RPMI8226 (cell line): ENCODE results near the gene FBRS.

Source experiments
- DNase-seq: peaks from one replicate; pipeline ENCODE4 v3.0.0-alpha.2; 2015

Gene FBRS

DNA sequence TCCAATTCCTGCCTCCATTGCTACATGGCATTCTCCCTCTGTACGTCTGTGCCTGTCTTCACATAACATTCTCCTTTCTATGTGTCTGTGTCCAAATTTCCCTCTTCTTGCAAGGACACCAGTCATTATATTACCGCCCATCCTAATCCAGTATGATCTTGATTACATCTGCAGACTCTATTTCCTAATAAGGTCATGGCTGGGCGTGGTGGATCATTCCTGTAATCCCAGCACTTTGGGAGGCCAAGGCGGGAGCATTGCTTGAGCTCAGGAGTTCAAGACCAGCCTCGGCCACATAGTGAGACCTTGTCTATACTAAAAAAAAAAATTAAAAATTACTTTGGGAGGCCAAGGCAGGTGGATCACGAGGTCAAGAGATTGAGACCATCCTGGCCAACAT, 12.5 kb upstream of the FBRS start:
- DNase-seq, result no peak

DNA sequence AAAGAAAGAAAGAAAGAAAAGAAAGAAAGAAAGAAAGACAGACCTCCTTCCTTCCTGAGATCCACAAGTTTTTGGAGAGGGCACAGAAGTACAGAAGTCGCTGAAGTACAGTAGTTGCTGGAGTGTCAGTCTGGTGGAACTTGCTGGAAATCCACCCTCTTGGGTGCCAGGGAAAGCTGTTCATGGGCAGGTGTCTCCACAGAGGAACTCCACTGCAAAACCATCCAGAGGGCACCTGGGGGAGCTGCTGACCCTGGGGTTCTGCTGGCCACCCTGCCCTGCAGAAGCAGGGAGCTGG, 11.0 kb upstream of the FBRS start:
- peak; percentile 14 for DNase-seq

DNA sequence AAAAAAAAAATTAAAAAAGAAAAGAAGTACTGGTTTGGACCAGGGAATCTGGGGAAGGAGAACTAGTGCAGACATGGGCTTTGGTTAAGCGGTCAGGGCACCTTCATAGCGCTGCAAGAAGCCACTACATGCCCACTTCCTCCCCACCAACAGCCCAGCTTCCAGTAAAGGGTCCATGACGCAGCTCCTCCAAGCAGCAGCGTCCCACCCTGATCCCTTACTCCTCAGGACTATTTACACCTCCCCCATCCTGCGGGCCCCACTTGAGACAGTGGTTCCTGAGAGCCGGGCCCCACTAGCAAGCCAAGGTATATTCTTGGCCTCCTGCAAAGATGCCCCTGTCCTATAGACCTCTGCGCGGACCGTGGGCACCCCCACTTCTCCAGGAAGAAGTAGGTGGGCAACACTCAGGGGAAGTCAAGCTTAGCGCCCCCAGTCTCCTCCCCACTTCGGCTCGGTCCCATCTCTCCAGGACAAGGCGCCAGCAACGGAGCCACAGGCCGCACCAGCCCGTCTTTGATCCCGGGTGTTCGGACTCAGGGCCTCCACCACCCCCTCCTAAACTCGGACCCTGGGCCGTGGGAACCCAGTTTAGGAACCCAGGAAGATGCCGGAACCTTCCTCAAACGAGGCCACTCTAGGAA, 8.4 kb upstream of the FBRS start:
- DNase-seq, result peak; percentile 11

DNA sequence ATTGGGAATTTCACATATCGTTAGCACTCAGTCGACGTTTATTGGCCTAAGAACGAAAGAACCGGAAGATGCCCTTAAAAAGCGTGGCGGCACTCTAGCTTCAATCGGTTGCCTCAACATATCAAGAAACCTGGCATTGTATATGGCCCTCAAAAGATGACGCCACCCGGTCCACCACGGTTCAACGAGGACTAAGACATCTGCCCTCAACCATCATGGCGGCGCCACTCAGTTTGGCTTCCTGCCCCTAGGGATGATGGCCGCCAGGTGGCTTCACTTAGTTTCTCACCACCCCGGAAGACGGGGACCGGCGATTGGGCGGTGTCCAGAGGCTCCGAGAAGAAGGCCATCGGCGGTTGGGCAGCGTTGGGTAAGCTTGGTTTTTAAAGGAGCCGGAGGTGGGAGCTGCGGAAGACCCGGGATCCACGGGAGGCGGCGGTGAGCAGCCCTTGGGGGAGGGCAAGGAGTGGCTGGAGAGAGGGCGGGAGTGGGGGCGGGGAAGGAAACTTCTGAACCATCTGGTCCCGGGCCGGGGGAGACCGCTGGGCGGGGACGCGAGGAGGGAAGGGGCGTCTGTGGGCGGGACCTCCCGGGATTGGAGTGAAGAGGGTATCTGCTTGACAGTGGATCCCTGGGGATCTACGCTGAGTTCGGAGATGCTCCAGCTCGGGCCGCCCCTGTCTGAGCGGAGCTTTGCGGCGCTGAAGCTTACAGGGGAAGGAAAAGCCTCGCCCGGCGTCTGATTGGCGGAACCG, 7.7 kb upstream of the FBRS start, which contains the start of gene PRR14:
PRR14 (plus strand) TSS at position 592 of the 755 bp plus-strand sequence. CDS start 686 bp downstream, outside the sequence.
- DNase-seq, result peak; percentile 100

DNA sequence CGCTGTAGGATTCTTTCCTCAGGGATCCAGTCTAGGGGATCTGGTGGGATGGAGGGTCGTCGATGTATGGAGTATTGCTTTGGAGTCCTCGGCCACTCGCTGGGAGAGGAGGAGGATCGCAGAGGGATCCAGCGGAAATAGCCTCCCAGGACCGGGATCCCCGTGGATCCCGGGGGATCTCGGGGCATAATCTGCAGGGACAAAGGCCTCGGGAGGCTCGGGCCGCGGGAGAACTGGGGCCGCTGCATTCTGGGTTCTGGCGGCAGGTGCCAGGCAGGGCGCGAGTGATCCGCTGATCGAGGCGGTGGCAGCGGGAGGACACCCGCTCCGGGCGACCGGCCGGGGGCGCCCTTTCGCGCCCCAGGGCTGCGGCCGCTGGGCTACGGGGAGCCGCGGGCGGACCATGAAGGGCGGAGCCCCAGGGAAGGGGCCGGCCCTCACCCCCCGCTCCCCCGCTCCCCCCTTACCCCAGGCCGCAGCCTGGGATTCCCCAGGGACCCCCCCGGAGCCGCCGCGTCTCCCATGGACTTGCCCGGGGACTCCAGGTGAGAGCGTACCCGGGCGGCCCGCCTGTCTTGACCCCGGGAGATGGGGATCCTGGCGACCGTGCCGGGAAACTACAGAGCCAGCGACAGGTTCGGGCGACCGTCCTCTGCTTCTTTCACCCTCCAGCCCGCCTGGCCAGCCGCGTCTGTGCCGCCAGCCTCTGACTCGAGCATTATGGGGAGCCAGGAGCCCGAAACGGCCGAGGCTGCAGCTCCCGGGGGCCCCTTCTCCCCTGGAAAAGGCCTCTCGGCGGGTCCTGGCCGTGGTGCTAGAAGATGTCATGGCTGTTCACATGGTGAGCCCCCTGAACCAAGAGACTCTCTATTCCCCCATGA, 6.9 kb upstream of the FBRS start:
- DNase-seq, result peak; percentile 91

DNA sequence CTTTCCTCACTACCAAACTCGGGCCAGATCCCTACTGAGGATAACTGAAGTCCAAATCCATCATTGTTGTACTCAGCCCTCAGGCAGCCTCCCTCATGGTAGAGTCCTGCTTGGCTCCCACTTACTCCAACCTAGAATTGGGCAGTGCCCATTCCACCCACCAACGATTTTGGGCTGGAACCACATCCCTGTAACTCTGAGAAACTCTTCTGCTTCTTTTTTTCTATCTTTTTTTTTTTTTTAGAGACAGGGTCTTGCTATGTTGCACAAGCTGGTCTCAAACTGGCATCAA, 6.3 kb upstream of the FBRS start:
- no peak for DNase-seq

DNA sequence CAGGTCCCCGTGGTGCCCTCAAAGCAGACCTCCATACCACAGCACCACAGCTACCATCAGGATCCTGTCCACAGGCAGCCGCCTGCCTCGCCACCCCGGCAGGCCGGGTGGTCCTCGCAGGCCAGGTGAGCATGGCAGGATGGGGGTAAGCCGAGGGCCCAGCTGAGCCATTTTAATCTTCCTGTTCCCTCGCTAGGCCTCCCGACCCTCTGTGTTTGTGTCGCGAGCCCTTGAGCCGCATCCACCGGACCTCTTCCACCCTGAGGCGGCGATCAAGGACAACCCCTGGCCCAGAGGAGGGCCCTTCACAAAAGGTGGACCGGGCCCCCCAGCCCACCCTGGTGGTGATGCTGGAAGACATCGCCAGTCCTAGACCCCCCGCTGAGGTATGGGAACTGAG, 5.5 kb upstream of the FBRS start:
- DNase-seq, result no peak

DNA sequence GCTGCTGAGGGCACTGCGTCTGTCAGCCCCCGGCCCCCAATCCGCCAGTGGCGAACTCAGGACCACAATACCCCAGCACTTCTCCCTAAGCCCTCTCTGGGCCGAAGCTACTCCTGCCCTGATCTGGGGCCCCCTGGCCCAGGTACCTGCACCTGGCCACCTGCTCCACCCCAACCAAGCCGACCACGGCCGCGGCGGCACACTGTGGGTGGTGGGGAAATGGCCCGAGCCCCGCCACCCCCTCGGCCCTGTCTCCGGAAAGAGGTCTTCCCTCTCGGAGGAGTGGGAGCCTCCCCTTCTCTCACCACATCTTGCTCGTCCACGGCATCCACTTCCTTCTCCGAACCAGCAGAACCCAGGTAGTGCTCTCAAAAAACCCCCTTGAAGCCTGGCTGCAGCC, 3.4 kb upstream of the FBRS start:
- no peak for DNase-seq

DNA sequence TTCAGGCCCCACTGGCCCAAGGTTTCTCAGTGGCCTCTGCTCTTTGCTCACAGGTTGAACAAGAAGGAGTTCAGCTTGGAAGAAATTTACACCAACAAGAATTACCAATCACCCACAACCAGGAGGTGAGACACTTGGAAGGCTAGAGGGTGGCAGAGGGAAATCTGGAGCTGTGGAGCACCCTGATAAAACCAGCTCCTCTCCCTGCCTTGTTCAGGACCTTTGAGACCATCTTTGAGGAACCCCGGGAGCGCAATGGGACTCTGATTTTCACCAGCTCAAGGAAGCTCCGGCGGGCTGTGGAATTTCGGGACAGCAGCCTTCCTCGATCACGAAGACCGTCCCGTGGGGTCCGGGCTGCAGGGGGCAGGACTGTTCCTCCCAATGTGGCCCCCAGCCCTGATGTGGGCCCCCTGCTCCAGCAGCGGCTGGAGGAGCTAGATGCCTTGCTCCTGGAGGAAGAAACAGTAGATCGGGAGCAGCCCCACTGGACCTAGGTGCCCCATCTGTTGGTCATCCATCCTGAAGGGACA, 2.4 kb upstream of the FBRS start:
- no peak for DNase-seq

DNA sequence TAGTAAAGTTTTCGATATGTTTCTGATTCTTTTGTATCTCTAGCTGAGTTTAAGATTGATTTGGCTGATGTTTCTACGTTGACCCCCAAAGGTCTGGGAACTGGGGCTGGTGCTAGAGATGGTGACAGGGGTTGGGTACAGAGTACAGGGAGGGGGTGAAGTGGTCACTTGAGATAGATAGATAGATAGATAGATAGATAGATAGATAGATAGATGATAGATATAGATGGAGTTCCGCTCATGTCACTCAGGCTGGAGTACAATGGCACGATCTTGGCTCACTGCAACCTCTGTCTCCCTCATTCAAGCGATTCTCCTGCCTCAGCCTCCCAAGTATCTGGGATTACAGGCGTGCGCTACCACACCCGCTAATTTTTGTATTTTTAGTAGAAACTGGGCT, 1.8 kb upstream of the FBRS start:
- no peak for DNase-seq

DNA sequence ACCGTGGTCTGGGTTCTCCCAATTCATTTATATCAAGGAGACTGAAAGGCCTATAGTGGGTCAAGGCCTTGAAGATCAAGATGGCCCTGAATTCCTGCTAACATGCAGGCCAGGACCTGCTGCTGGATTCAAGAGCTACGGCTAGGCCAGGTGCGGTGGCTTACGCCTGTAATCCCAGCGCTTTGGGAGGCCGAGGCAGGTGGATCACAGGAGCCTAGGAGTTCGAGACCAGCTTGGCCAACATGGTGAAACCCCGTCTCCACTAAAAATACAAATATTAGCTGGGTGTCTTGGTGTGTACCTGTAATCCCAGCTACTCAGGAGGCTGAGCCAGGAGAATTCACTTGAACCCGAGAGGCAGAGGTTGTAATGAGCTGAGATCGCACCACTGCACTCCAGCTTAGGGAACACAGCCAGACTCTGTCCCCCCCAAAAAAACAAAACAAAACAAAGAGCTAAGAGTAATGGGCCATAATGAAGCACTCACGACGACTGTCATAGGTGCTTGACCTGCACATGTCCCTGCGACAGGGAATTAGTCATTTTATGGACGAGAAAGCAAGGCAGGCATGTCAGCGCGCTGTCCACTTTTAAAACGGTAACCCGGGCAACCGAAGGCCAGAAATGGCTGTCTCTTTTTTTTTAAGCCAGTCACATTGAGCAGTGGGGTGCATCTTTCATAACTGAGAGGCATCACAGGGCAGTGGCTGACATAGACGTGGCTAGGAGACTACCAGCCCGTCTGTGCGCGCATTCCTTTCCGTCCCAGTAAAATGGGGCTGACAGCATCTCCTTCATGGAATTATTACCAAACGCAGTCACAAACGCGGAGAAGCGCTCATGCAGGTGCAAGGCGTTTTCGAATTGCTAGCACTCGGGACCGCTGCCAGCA, 1.0 kb upstream of the FBRS start:
- no peak for DNase-seq

DNA sequence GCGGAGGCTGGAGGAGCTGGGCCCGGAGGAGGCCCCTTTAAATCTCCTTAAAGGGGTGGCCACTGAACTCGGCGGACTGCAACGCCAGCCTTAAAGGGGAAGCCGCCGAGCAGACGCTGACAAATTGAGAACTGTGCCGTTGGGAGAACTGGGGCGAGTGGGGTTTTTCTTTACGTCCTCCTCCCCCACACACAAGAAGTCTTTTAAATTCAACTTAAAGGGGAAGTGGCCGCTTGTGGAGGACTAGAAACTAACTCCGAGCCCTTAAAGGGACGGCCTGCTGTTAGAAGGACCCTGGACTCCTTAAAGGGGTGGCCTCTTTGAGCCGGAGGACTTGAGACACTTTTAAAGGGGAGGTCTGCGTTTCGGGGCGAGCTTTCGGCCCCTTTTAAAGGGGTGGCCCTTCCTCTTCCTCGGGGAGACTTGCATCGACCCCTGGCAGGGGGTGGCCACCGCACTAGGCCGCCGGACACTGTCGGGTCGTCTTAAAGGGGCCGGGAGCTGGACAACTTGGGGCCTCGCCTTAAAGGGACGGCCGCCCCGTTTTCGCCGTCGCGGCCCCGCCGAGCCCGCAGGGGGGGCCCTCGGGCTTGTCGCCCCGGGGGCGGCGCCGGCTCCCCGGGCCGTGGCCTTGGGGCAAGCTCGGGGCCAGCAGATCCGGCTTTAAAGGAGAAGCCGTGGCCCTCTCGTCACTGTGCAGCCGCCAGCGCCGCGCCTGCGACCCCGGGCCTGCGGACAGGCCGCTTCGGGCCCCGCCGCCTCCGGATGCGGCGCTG, 688 bp downstream of the FBRS start:
- peak; percentile 93 for DNase-seq

DNA sequence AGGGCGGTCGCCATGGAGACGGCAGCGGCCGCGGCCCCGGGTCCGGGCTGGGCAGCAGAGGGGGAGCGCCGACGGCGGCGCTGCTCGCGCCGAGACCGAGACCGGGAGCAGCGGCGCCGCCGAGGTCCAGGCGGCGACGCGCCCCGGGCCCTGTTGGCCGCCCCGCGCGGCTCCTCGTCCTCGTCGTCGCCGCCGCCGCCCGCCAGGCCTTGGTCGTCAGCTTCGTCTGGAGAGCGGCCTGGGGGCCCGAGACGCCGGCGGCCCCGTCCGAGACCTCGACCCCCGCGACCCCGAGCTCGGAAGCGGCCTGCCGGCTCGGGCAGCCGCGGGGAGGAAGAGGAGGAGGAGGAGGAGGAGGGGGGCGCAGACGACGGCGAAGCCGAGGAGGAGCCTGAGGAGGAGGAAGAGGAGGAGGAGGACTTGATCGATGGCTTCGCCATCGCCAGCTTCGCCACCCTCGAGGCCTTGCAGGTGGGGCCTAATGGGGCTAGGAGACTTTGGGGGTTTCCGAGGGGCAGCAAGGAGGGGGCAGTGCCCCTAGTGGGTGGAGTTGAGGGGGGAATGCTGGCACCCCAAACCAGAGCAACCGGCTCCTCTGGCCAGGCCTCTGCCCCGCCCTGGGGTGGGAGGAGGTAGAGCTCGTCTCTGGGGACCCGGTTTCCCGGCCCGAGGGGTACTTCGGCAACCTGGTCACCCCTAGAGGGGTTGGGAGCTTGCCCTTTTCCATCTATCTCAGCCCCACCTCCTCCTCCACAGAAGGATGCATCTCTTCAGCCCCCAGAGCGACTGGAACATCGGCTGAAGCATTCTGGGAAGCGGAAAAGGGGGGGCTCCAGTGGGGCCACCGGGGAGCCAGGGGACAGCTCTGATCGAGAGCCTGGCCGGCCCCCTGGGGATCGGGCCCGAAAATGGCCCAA, 1.5 kb downstream of the FBRS start:
- DNase-seq, result peak; percentile 39

DNA sequence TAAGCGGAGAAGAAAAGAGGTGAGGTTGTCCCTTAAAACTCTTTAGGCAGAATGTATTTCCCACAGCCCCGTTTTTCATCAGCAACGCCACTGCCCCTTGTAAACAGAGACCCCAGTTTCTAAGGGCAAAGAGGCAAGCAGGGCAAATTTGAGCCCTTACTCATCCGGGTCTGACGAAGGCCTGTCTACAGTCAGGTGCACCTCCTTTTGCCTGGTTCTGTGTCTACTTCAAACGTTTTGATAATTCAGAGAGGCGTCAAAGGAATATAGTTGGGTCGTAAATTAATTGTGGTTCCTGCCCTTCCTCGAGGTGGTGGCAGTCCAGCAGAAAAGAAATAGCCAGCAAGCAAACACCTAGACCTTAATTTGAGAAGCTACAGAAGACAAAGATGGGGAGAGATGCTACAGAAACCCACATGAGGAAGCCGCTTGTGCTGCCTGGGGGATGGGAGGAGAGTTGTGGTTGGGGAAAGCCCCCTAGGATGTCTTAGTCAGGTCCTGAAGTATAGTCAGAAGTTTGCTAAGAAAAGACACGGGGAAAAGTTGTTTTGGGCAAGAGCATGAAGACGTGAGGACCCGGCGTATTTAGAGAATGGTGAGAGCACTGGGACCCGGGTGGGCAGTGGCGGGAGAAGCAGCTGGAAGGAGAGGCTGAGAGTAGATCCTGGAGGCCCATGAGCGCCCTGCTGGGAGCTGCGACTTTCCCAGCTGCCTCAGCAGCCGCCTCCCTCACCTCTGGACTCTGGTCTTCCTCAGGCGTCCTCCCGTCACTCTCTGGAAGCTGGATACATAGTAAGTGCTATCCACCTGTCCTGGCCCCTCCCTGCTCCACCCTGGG, 2.4 kb downstream of the FBRS start:
- DNase-seq, result no peak

DNA sequence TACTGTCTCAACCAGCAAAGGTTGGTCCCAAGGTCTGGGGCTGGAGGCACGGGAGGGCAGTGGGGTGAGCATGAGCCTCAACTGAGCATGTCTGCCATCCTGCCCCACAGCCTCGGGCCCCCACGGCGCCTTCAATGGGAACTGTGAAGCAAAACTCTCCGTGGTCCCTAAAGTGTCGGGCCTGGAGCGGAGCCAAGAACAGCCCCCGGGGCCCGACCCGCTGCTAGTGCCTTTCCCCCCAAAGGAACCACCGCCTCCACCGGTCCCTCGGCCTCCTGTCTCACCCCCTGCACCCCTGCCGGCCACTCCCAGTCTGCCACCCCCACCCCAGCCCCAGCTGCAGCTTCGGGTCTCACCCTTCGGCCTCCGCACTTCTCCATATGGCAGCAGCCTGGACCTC, 4.2 kb downstream of the FBRS start:
- no peak for DNase-seq

DNA sequence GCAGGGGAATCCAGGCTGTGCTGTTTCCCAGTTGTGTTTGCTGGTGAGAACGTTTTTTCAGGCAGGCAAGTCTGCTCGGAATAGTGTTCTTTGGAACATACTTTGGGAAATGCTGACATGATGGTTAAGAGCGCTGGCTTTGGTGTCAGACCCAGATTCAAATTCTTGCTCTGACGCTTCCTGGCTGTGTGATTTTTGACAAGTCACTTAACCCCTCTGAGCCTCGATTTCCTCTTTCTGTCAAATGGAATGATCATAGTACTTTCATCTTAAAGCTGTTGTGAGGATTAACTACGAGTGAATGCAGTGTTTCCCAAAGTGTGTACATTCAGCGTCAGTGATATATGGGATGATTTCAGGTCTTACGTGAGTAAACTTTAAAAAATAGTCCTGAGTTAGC, 4.8 kb downstream of the FBRS start:
- no peak for DNase-seq

DNA sequence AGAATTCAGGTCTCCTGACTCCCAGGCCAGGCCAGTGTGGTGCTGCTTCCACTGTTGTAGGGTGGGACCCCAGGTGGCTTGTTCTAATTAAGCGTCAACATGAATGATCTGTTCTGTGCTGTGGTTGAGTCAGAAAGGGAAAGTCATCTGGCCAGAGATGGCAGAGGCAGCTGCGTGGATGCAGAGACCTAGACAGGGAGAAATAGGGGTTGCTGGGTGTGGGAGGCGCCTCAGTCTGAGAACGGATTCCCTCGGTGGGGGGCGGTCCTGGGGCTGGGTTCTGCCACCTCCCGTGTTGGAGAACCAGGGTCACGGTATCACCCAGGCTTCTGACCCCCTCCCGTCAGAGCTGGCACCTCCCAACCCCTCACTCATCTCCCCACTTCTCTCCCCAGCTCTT, 5.6 kb downstream of the FBRS start:
- no peak for DNase-seq

DNA sequence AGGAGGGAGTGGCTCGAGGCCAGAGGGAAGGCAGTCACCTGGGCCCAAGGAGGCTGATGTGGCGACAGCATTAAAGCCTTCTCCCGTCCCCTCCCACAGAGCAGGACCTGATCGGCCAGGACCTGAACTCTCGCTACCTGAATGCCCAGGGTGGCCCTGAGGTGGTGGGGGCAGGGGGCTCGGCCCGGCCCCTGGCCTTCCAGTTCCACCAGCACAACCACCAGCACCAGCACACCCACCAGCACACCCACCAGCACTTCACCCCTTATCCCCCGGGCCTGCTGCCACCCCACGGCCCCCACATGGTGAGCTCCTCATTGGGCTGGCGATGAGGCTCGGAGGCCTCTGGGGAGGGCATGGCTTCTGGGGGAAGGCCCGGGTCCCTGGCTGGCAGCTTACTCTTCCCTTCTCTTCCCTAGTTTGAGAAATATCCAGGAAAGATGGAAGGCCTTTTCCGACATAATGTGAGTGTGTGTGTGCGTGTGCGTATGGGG, 6.4 kb downstream of the FBRS start:
- DNase-seq, result no peak

DNA sequence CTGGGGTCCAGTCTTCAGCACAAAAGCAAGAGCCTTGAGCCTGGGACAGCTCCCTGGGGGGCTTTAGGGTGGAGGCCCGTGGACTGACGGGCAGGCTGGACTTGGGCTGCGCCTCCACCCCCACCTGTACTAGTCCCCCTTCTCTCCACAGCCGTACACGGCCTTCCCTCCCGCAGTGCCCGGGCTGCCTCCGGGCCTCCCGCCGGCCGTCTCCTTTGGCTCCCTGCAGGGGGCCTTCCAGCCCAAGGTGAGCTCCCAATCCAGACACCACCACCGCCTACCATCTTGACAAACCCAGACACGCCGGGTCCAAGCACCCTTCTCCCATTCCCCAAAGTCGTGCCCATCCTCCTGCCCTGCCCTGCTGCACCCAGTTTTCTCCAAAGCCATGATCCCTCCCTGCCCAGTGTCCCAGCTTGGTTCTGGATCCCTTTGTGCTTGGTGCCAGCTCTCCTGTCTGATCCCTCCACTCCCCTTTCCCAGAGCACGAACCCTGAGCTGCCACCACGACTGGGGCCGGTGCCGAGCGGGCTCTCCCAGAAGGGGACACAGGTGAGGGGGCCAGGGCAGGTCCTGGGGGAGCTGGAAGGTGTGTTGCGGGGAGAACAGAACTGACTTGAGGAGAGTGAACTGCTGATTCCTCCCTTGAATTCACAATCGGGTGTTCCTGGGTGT, 7.1 kb downstream of the FBRS start:
- DNase-seq, result no peak
